CD14-positive monocyte (primary cell): ENCODE data around the gene SGK1. TPM values are rescaled to one million over a fixed set of nuclear protein-coding genes. Genes with fewer than 3 reads are reported as not detected.

ENCODE experiments used
- DNase-seq, 3 donors: peaks; one replicate each; pipeline ENCODE4 v3.0.0-alpha.2; 2011 to 2022
- H2AFZ ChIP-seq: 2 replicates; pipeline ENCODE4 v1.6.0; 2012; ENCODE audit warnings: mild to moderate bottlenecking, low read depth, low read length, inconsistent platforms; ENCODE audit not compliant: insufficient read depth, poor library complexity, severe bottlenecking
- H3K27ac ChIP-seq, 2 donors: 1 replicate in 1 of 2; 2 replicates in 1 of 2; pipeline ENCODE4 v1.5.1; 2012 to 2013; ENCODE audit warnings: low read length in 2 of 2, control low read depth in 1 of 2, inconsistent platforms in 1 of 2, low read depth in 1 of 2, mild to moderate bottlenecking in 1 of 2
- H3K27me3 ChIP-seq, 2 donors: one replicate each; pipeline versions ENCODE4 v1.6.0 to v1.6.1; 2011 to 2013; ENCODE audit warnings: low read length in 2 of 2; ENCODE audit not compliant: control insufficient read depth in 2 of 2, insufficient read depth in 2 of 2
- H3K36me3 ChIP-seq, 2 donors: replicated peaks in 1 of 2; 1 replicate in 1 of 2; 2 replicates in 1 of 2; pipeline versions ENCODE4 v1.5.1 to v1.6.1; 2012 to 2013; ENCODE audit warnings: low read length in 2 of 2, control low read depth in 1 of 2, inconsistent platforms in 1 of 2, mild to moderate bottlenecking in 1 of 2; ENCODE audit not compliant: insufficient read depth in 2 of 2, control insufficient read depth in 1 of 2
- H3K4me1 ChIP-seq, 2 donors: 1 replicate in 1 of 2; 2 replicates in 1 of 2; pipeline versions ENCODE4 v1.5.1 to v1.6.1; 2012 to 2013; ENCODE audit warnings: low read length in 2 of 2, control low read depth in 1 of 2, inconsistent platforms in 1 of 2, mild to moderate bottlenecking in 1 of 2, moderate library complexity in 1 of 2; ENCODE audit not compliant: insufficient read depth in 2 of 2, control insufficient read depth in 1 of 2
- H3K4me2 ChIP-seq: replicated peaks from 2 replicates; pipeline ENCODE3; 2012; ENCODE audit warnings: low read length, moderate library complexity, mild to moderate bottlenecking; ENCODE audit not compliant: poor library complexity, severe bottlenecking; ENCODE audit errors: extremely low read depth
- H3K4me3 ChIP-seq, 3 experiments: fragments of 200-600 bp in 1 of 3; sonication (generic) in 1 of 3; replicated peaks in 1 of 3; 1 replicate in 2 of 3; 2 replicates in 1 of 3; pipeline ENCODE4 v1.5.1; 2011 to 2013; ENCODE audit warnings: low read length in 3 of 3, mild to moderate bottlenecking in 3 of 3, control low read depth in 2 of 3, low read depth in 2 of 3, inconsistent platforms in 1 of 3, moderate library complexity in 1 of 3
- H3K79me2 ChIP-seq: 2 replicates; pipeline ENCODE4 v1.6.0; 2012; ENCODE audit warnings: mild to moderate bottlenecking, control low read depth, inconsistent platforms, low read length, moderate library complexity; ENCODE audit not compliant: insufficient read depth
- H3K9ac ChIP-seq: 2 replicates; pipeline ENCODE4 v1.6.0; 2017; ENCODE audit warnings: low read length, mild to moderate bottlenecking; ENCODE audit not compliant: insufficient read depth, poor library complexity, severe bottlenecking
- H3K9me3 ChIP-seq, 2 donors: replicated peaks in 1 of 2; 1 replicate in 1 of 2; 2 replicates in 1 of 2; pipeline versions ENCODE4 v1.5.1 to v1.6.1; 2012 to 2013; ENCODE audit warnings: low read length in 2 of 2, control low read depth in 1 of 2; ENCODE audit not compliant: control insufficient read depth in 1 of 2, insufficient read depth in 1 of 2
- H4K20me1 ChIP-seq: 2 replicates; pipeline ENCODE4 v1.6.0; 2012; ENCODE audit warnings: mild to moderate bottlenecking, low read length, control low read depth, moderate library complexity; ENCODE audit not compliant: insufficient read depth
- H3K27ac Mint-ChIP-seq, 7 donors: one replicate each; pipeline ENCODE4 v1.8.0; 2020; ENCODE audit warnings: mild to moderate bottlenecking in 7 of 7, mixed read lengths in 7 of 7, moderate library complexity in 6 of 7, inconsistent platforms in 2 of 7
- H3K27me3 Mint-ChIP-seq, 3 donors: one replicate each; pipeline ENCODE4 v1.8.0; 2021 to 2022; ENCODE audit warnings: low read depth in 3 of 3, mild to moderate bottlenecking in 3 of 3, mixed read lengths in 3 of 3, moderate library complexity in 3 of 3, inconsistent platforms in 1 of 3
- H3K36me3 Mint-ChIP-seq, 2 donors: one replicate each; pipeline ENCODE4 v1.8.0; 2020; ENCODE audit warnings: mixed read lengths in 2 of 2, inconsistent platforms in 1 of 2, mild to moderate bottlenecking in 1 of 2
- H3K4me1 Mint-ChIP-seq: one replicate; pipeline ENCODE4 v1.8.0; 2020; ENCODE audit warnings: mild to moderate bottlenecking, mixed read lengths
- H3K4me3 Mint-ChIP-seq, 2 donors: one replicate each; pipeline ENCODE4 v1.8.0; 2020; ENCODE audit warnings: mild to moderate bottlenecking in 2 of 2, mixed read lengths in 2 of 2, moderate library complexity in 1 of 2
- H3K9me3 Mint-ChIP-seq, 7 donors: one replicate each; pipeline ENCODE4 v1.8.0; 2020 to 2022; ENCODE audit warnings: mixed read lengths in 7 of 7, mild to moderate bottlenecking in 6 of 7, moderate library complexity in 6 of 7, inconsistent platforms in 2 of 7
- WGBS: methylation state at CpG from one replicate; pipeline ENCODE4 v1.1.5; 2013; ENCODE audit warnings: missing lambda C conversion rate; ENCODE audit not compliant: insufficient coverage; 5-methylcytosine and 5-hydroxymethylcytosine counted together
- intact Hi-C, 2 donors: fragments of 100-400 bp; cut with micrococcal nuclease; formaldehyde crosslinking; loops; one replicate each; pipeline versions ENCODE4 v1.15.0 to v1.15.1; 2023
- polyA plus RNA-seq, 3 donors: library from polyadenylated mRNA; depleted of rRNA in 1 of 3; unstranded in 2 of 3; stranded (reverse) in 1 of 3; fragments of 300-500 nt in 2 of 3; fragments of >200 nt in 1 of 3; fragmentation: Illumina TruSeq in 2 of 3; gene quantifications; 1 replicate in 2 of 3; 2 replicates in 1 of 3; pipeline ENCODE4 v1.2.3, GENCODE V29; 2012 to 2021
- TF ChIP-seq, protein P1 (sequence below): fragments of 200-600 bp; IDR thresholded peaks from one replicate; pipeline ENCODE4 v1.8.0; 2022; ENCODE audit warnings: antibody characterized with exemption, mild to moderate bottlenecking

SGK1 gene
- polyA plus RNA-seq, 3 donors: 373 to 419 (median 407) TPM

DNA sequence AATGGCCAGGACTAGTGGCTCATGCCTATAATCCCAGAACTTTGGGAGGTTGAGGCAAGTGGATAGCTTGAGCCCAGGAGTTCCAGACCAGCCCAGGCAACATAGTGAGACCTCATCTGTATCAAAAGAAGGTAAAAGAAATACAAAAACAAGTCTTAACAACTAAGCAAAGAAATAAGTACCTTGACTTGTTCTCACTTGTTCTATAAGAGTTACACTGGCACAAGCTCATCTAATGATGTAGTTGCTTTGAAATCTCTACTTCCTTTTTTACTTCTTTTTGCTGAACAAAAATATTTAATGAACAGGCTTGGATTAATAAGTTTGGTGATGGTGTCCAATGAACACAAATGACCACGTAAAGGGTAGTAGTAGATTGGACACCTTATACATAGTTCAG, 72.2 kb downstream of the SGK1 start:
- peak overlapping the region; percentile 1 to 6 for H3K27ac ChIP-seq
- WGBS: no CpG with 5 or more reads among the region's 1 CpG
- no peak overlapping the region for H3K9ac ChIP-seq
- no peaks in the 10 kb centered on the region for H3K9me3 ChIP-seq
- H2AFZ ChIP-seq: no peak overlapping the region
- H3K9me3 Mint-ChIP-seq: peaks cover 0 to 2% (median 0%) of the 10 kb centered on the region in 7 donors
- no peaks in the 10 kb centered on the region for H4K20me1 ChIP-seq
- peaks cover 41 to 57% of the 10 kb centered on the region in 2 donors for H3K4me1 ChIP-seq
- peaks cover 0 to 7% (median 0%) of the 10 kb centered on the region in 3 donors for H3K27me3 Mint-ChIP-seq
- intact Hi-C loops: loop anchor here in 1 of 2 donors (5.0 kb wide), 3 partner anchors 42 to 192 kb away; no protein-coding TSS in a partner anchor
- TF ChIP-seq, protein P1, sequence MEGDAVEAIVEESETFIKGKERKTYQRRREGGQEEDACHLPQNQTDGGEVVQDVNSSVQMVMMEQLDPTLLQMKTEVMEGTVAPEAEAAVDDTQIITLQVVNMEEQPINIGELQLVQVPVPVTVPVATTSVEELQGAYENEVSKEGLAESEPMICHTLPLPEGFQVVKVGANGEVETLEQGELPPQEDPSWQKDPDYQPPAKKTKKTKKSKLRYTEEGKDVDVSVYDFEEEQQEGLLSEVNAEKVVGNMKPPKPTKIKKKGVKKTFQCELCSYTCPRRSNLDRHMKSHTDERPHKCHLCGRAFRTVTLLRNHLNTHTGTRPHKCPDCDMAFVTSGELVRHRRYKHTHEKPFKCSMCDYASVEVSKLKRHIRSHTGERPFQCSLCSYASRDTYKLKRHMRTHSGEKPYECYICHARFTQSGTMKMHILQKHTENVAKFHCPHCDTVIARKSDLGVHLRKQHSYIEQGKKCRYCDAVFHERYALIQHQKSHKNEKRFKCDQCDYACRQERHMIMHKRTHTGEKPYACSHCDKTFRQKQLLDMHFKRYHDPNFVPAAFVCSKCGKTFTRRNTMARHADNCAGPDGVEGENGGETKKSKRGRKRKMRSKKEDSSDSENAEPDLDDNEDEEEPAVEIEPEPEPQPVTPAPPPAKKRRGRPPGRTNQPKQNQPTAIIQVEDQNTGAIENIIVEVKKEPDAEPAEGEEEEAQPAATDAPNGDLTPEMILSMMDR: no peak
- H3K4me1 Mint-ChIP-seq: peaks cover 60% of the 10 kb centered on the region
- peak in 2 of 3 donors; percentile 21 to 40 for DNase-seq
- H3K27me3 ChIP-seq: no peaks in the 10 kb centered on the region
- H3K4me3 ChIP-seq: no peak overlapping the region
- H3K4me2 ChIP-seq: no peak overlapping the region
- H3K4me3 Mint-ChIP-seq: no peak overlapping the region
- H3K79me2 ChIP-seq: no peaks in the 10 kb centered on the region
- H3K36me3 ChIP-seq: no peaks in the 10 kb centered on the region
- peak overlapping the region in 6 of 7 donors; percentile 46 to 96 (median 86) for H3K27ac Mint-ChIP-seq
- peaks cover 2 to 3% of the 10 kb centered on the region in 2 donors for H3K36me3 Mint-ChIP-seq

GRCh38 chr6:134245041-134245440, 72.9 kb downstream of the SGK1 start:
- Mint-ChIP-seq H3K4me1 (peaks cover 64% of the 10 kb centered on the region), H3K27ac (peak overlapping the region in 4 of 7 donors; percentile 10 to 90 (median 53)), H3K36me3 (peaks cover 2 to 3% of the 10 kb centered on the region in 2 donors), H3K27me3 (peaks cover 0 to 7% (median 0%) of the 10 kb centered on the region in 3 donors), H3K9me3 (peaks cover 0 to 2% (median 0%) of the 10 kb centered on the region in 7 donors), H3K4me3 (no peak overlapping the region)
- Histone ChIP-seq H3K4me1 (peaks cover 46 to 62% of the 10 kb centered on the region in 2 donors), H3K9me3 (no peaks in the 10 kb centered on the region), H4K20me1 (no peaks in the 10 kb centered on the region), H3K79me2 (no peaks in the 10 kb centered on the region), H3K36me3 (no peaks in the 10 kb centered on the region), H3K4me2 (no peak overlapping the region), H3K4me3 (no peak overlapping the region), H3K9ac (no peak overlapping the region), H2AFZ (no peak overlapping the region), H3K27ac (peak overlapping the region in 1 of 2 donors; percentile 6), H3K27me3 (no peaks in the 10 kb centered on the region)
- no peak for DNase-seq
- 0% methylated on average over 1 of the region's 2 CpGs for WGBS
- TF ChIP-seq, protein P1: no peak
- intact Hi-C loops: loop anchor here in 1 of 2 donors (5.0 kb wide), 3 partner anchors 42 to 192 kb away; no protein-coding TSS in a partner anchor
